Motor neuron (in vitro differentiated cells): ENCODE results near the gene BRCA1. TPM values are rescaled to one million over a fixed set of nuclear protein-coding genes. Genes with fewer than 3 reads are reported as not detected.
"Not testable (repeated sequence)": the region's sequence is repeated elsewhere in the genome, so short reads cannot be mapped to it uniquely, and the experiment has no call there.

Experiments
- ATAC-seq, 8 experiments: fragments of 200-7000 bp; cut with Tn5 transposase; replicated peaks in 6 of 8; 2 replicates each; pipeline ENCODE4 v1.8.0; 2021; ENCODE audit warnings: mild to moderate bottlenecking in 8 of 8, moderate library complexity in 8 of 8
- H3K27ac ChIP-seq, 2 donors: fragments of 250-450 bp; sonication (Bioruptor Pico); 2 replicates each; pipeline ENCODE4 v1.9.0; 2021; ENCODE audit warnings: antibody characterized with exemption in 2 of 2, mild to moderate bottlenecking in 2 of 2, moderate library complexity in 1 of 2
- H3K4me1 ChIP-seq, 2 donors: fragments of 250-450 bp; sonication (Bioruptor Pico); replicated peaks in 1 of 2; 2 replicates each; pipeline ENCODE4 v1.6.1; 2021; ENCODE audit warnings: antibody characterized with exemption in 2 of 2, mild to moderate bottlenecking in 2 of 2, moderate library complexity in 1 of 2
- H3K4me3 ChIP-seq, 5 donors: fragments of 250-450 bp; sonication (Bioruptor Pico); 2 replicates each; pipeline ENCODE4 v1.9.0; 2021; ENCODE audit warnings: antibody characterized with exemption in 5 of 5, mild to moderate bottlenecking in 5 of 5, moderate library complexity in 4 of 5
- WGBS, 10 experiments: fragments of 450-650 bp; shearing (Covaris generic); methylation state at CpG; one replicate each; pipeline ENCODE4 v1.0.0; 2022; 5-methylcytosine and 5-hydroxymethylcytosine counted together
- in situ Hi-C, 9 experiments: fragments of 400-800 bp; cut with MboI; loops; one replicate each; pipeline ENCODE4 v1.15.0; 2021; ENCODE audit warnings: low sequenced_read_pairs in 9 of 9, low pct_unique_long_range_greater_than_20kb in 2 of 9; ENCODE audit not compliant: unreplicated experiment in 9 of 9
- total RNA-seq, 8 experiments: library from RNA; unstranded; fragments of 300-600 nt; gene quantifications; 2 replicates each; pipeline versions ENCODE4 v1.2.3 to v1.2.4, GENCODE V29; 2022

BRCA1 gene
- total RNA-seq, 8 experiments from 2014 or later = 3.2 to 30.0 (median 6.9) TPM

DNA sequence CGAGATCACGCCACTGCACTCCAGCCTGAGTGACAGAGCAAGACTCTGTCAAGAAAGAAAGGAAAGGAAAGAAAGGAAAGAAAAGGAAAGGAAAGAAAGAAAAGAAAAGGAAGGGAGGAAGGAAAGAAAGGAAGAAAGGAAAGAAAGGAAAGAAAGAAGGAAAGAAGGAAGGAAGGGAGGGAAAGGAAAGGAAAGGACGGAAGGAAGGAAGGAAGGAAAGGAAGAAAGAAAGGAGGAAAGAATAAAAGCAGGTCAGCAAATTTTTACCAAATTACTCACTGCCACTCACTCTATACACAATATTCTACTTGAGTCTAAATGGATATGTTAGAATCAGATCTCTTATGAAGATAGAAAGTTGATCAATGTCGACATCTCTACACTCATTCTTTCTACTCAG lies 50.3 kb downstream of the BRCA1 start:
- WGBS, 10 experiments = 70 to 100% (median 93%) methylated on average over 2 to 4 of the region's 4 CpGs; no CpG with 5 or more reads in 1 of the 10 experiments
- no peak for ATAC-seq
- Histone ChIP-seq H3K27ac (no peak overlapping the region), H3K4me1 (no peaks in the 10 kb centered on the region), H3K4me3 (no peak overlapping the region)
- in situ Hi-C loops = no loop called here

DNA sequence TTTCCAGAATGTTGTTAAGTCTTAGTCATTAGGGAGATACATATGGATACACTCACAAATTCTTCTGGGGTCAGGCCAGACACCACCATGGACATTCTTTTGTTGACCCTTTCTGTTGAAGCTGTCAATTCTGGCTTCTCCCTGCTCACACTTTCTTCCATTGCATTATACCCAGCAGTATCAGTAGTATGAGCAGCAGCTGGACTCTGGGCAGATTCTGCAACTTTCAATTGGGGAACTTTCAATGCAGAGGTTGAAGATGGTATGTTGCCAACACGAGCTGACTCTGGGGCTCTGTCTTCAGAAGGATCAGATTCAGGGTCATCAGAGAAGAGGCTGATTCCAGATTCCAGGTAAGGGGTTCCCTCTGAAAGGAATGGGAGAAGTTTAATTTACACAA lies 54.3 kb downstream of the BRCA1 start:
- Histone ChIP-seq H3K4me1 (peaks cover 12 to 16% of the 10 kb centered on the region in 2 donors), H3K4me3 (no peak overlapping the region), H3K27ac (no peak overlapping the region)
- in situ Hi-C loops = no loop called here
- ATAC-seq = no peak
- 80 to 100% (median 100%) methylated on average over 1 of the region's 1 CpG; no CpG with 5 or more reads in 5 of the 10 experiments for WGBS, 10 experiments

DNA sequence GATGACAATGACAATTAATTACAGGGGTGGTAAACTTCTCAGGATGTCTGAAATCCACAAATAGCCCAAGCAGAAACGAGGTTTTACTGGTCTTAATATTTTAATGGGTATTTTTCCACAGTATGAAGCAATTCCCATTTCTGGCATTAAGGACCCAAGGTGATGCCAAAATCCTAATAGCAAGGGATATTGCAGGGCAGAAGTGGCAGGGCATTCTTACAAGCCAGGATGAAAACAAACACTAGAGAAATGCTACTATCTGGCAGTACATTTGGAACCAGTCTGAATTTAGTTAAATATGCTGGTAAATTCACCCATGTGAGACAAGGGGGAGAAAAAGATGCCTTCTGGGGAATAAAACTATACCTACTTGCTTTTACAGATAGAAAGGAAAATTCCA lies 54.9 kb downstream of the BRCA1 start:
- in situ Hi-C loops = no loop called here
- no peak for ATAC-seq
- Histone ChIP-seq H3K4me1 (peaks cover 12 to 16% of the 10 kb centered on the region in 2 donors), H3K4me3 (no peak overlapping the region), H3K27ac (no peak overlapping the region)
- WGBS, 10 experiments = 20 to 100% (median 80%) methylated on average over 1 of the region's 1 CpG; no CpG with 5 or more reads in 3 of the 10 experiments

DNA sequence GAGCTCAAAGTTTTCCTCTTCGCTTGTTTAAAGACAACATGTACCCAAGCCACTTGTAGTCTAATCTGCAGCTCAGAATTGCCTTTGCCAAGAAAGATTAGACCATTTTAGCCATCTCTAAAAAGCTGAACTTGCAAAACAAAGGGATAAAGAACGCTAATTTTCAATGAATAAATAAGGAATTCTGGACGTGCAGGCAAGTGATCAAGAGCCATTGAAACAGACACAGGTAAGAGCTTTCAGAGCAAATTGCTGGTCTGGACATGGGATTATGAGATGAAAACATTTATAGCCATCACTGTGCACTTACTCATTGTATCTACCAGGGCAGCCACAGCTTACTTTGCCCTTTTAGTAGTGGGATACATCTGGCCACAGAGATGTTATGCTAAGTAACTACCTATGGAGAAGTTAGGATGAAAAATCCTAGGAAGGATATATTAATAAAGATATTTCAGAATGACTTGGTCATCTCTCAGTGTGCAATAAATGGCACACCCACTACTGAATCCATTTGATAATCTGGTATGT lies 55.7 kb downstream of the BRCA1 start:
- WGBS, 10 experiments = 0 to 100% (median 69%) methylated on average over 1 to 3 of the region's 3 CpGs; no CpG with 5 or more reads in 1 of the 10 experiments
- H3K4me3 ChIP-seq = no peak overlapping the region
- in situ Hi-C loops = no loop called here
- peak in 4 of 8 experiments; percentile 19 to 31 (median 26) for ATAC-seq
- no peak overlapping the region for H3K27ac ChIP-seq
- H3K4me1 ChIP-seq = peaks cover 12 to 16% of the 10 kb centered on the region in 2 donors

DNA sequence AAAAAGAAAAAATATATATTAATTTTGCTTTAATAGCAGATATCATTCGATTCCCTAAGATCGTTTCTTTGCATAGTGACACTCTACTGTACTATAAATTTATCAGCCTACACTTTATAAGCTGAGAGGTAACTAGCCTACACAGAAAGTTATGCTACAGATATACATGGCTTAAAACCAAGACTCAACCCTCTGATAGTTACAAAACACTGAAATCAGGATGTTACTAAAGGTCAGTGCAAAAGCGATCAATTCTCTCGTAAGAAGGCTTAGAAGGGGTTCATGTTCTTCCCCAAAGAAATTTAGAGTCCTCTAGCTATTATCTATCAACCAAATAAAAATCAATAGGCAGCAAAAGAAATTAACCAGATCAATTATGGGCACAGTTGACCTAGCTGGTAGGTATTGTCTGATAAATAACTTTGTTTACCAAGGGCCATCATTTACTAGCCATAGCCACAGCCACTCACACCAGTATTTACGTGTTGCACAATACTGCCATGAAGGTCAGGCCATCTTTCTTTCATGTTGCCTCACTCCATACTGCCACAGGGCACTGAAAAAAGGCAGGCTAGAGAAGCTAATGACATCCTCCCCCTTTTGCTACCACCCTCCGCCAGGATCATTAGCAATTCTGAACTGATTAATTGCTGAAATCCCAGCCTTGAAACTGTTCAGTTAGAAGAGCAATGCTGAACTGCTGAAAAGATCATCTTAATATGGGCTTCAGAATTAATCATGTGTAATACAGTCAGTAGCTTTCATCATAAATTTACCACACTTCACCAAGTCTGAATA lies 56.4 kb downstream of the BRCA1 start:
- Histone ChIP-seq H3K4me1 (peaks cover 12 to 16% of the 10 kb centered on the region in 2 donors), H3K4me3 (no peak overlapping the region), H3K27ac (peak overlapping the region; percentile 8 to 15)
- peak; percentile 57 to 98 (median 94) for ATAC-seq
- in situ Hi-C loops = no loop called here
- WGBS, 10 experiments = 48 to 100% (median 75%) methylated on average over 1 to 6 of the region's 6 CpGs

DNA sequence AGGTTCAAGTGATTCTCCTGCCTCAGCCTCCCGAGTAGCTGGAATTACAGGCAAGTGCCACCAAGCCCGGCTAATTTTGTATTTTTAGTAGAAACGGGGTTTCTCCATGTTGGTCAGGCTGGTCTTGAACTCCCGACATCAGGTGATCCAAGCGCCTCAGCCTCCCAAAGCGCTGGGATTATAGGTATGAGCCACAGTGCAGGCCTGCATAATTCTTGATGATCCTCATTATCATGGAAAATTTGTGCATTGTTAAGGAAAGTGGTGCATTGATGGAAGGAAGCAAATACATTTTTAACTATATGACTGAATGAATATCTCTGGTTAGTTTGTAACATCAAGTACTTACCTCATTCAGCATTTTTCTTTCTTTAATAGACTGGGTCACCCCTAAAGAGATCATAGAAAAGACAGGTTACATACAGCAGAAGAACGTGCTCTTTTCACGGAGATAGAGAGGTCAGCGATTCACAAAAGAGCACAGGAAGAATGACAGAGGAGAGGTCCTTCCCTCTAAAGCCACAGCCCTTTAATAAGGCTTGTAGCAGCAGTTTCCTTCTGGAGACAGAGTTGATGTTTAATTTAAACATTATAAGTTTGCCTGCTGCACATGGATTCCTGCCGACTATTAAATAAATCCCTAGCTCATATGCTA lies 62.1 kb downstream of the BRCA1 start:
- Histone ChIP-seq H3K4me1 (peaks cover 0 to 3% of the 10 kb centered on the region in 2 donors), H3K27ac (no peak overlapping the region), H3K4me3 (no peak overlapping the region)
- whole genome bisulfite sequencing, 10 experiments = 49 to 100% (median 82%) methylated on average over 1 to 10 of the region's 10 CpGs; no CpG with 5 or more reads in 2 of the 10 experiments
- ATAC-seq = no peak
- in situ Hi-C loops = no loop called here

DNA sequence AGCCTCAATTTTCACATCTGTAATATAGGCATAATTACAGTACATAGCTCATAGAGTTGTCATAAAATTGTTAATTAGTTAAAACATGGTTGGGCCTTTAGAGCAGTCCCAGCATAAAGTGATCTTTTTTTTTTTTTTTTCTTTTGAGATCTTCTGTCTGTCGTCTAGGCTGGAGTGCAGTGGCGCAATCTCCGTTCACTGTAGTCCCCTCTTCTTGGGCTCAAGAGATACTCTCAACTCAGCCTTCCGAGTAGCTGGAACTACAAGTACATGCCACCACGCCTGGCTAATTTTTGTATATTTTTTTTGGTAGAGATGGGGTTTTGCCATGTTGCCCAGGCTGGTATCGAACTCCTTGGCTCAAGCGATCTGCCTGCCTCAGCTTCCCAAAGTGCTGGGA lies 69.1 kb downstream of the BRCA1 start:
- H3K27ac ChIP-seq = no peak overlapping the region
- no peaks in the 10 kb centered on the region for H3K4me1 ChIP-seq
- 93 to 100% (median 100%) methylated on average over 1 to 7 of the region's 7 CpGs; no CpG with 5 or more reads in 1 of the 10 experiments for WGBS, 10 experiments
- in situ Hi-C loops = no loop called here
- no peak for ATAC-seq
- no peak overlapping the region for H3K4me3 ChIP-seq

DNA sequence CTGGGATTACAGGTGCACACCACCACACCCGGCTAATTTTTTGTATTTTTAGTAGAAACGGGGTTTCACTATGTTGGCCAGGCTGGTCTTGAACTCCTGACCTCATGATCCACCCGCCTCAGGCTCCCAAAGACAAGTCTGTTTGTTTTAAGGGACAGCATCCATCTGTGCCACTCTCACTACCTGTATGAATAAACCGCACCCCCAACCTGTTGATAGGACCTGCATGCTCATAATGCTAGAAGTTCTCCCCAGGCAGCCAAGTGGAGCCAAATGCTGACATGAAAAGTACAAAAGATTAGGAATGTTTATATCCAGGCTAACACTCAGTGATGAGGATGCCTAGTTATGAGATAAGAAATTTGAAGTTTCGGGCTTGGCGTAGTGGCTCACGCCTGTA lies 72.2 kb downstream of the BRCA1 start:
- H3K4me3 ChIP-seq, in situ Hi-C loops, H3K27ac ChIP-seq, H3K4me1 ChIP-seq, ATAC-seq: not testable (repeated sequence)
- WGBS, 10 experiments = 80 to 100% (median 97%) methylated on average over 1 to 4 of the region's 7 CpGs; no CpG with 5 or more reads in 6 of the 10 experiments

DNA sequence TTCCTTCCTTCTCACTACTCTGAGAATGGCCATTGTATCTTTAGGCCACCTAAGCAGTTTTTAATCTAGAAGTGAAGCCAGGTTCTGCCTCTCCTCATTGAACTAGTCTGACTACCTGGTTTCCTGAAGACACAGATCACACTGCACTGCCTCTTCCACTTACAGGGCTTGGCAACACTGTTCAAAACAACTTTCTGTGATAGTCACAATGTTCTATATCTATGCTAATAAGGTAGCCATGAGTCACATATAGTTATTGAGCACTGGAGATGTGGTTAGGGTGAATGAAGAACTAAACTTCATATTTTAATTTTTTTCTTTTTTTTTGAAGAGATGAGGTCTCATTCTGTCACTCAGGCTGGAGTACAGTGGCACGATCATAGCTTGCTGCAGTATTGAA lies 73.2 kb downstream of the BRCA1 start:
- ATAC-seq = peak in 2 of 8 experiments; percentile 35 to 74
- H3K4me1 ChIP-seq = no peaks in the 10 kb centered on the region
- WGBS, 10 experiments = 80 to 100% (median 100%) methylated on average over 1 of the region's 1 CpG; no CpG with 5 or more reads in 5 of the 10 experiments
- no peak overlapping the region for H3K27ac ChIP-seq
- H3K4me3 ChIP-seq = no peak overlapping the region
- in situ Hi-C loops = no loop called here

DNA sequence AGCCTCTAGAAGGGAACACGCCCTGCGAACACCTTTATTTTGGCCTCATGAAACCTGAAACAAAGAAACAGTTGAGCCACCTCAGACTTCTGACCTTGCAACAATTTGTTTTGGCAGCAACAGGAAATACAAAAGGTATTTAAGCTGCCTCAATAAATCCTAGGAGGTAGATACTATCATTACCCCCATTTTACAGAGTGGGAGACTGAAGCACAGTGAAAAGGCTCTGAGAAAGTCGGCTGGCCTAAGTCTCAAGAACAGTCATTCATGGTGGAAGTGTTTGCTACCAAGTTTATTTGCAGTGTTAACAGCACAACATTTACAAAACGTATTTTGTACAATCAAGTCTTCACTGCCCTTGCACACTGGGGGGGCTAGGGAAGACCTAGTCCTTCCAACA lies 81.1 kb downstream of the BRCA1 start:
- Histone ChIP-seq H3K4me3 (no peak overlapping the region), H3K4me1 (peaks cover 31 to 32% of the 10 kb centered on the region in 2 donors), H3K27ac (no peak overlapping the region)
- no peak for ATAC-seq
- in situ Hi-C loops = no loop called here
- 50 to 97% (median 94%) methylated on average over 1 to 4 of the region's 4 CpGs; no CpG with 5 or more reads in 1 of the 10 experiments for WGBS, 10 experiments

DNA sequence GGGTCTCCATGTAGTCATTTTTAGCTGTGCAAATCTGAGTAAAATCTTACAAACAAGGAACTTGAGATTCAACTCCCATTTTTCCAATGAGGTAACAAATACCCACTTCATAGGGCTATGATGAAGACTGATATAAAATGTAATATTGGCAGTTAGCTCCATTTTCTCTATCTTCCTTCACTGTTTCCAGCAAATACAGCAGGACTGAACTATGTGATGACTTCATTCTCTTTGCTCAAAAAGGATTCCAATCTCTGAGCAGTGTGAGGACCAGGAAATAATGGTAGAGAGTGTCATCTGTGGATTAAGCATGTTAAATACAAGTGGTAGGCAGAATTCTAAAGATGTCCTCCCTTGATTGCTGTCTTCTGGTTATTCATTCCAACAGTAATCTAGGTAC lies 81.9 kb downstream of the BRCA1 start:
- Histone ChIP-seq H3K4me3 (no peak overlapping the region), H3K4me1 (peaks cover 32% of the 10 kb centered on the region in 2 donors), H3K27ac (no peak overlapping the region)
- peak in 1 of 8 experiments; percentile 62 for ATAC-seq
- in situ Hi-C loops = no loop called here

DNA sequence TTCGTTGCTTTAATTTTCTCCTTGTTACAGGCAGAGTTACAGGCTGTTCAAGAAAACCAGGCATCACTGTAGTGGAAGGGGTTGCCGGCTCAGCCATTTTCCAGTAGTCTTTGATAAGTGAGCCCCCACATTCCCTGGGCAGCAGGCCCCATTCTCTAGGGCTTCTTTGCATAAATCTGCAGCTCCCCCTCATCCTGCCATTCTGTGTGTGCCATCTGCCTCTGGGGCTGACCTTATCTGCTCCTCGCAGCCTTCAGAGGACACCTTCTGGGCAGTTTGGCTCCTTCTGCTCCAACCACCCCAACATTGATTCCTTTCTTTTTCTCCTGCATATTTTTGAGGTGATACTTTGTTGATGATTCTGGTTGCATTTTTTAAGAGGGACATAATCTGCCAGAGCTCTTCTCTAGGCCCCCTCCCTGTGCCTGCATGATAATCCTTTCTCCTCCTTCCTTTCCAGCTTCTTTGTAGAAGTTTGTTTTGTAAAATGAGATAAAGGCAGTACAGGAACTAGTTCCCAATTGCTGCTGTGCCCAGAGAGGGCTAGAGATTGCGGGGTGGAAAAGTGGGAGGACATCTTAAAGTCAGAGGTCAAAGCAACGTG lies 83.0 kb downstream of the BRCA1 start:
- in situ Hi-C loops = no loop called here
- WGBS, 10 experiments = 20 to 100% (median 50%) methylated on average over 1 to 5 of the region's 5 CpGs; no CpG with 5 or more reads in 1 of the 10 experiments
- H3K4me3 ChIP-seq = no peak overlapping the region
- H3K4me1 ChIP-seq = peaks cover 44% of the 10 kb centered on the region in 2 donors
- ATAC-seq = peak in 1 of 8 experiments; percentile 14
- no peak overlapping the region for H3K27ac ChIP-seq

DNA sequence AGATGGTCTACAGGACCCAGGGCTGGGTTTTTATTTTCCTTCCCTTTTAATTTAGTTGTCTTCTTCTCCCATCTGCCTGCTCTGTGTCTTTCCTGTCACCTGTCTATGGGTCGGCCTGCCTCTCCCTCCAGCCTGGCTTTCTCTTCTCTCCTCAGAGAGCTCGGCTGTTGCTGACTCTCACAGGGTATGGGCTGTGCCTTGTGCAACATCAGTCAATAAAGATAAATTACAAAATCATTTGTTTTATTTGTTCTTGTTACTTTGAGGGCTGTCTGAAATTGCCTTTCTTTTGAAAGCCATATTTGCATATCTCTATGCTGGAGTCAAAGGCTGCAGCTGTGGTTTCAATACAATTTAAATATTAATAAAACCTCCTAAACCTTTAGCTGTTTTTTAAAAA lies 84.5 kb downstream of the BRCA1 start:
- 0 to 80% (median 23%) methylated on average over 1 to 2 of the region's 2 CpGs; no CpG with 5 or more reads in 2 of the 10 experiments for WGBS, 10 experiments
- in situ Hi-C loops = no loop called here
- Histone ChIP-seq H3K4me1 (peaks cover 53 to 57% of the 10 kb centered on the region in 2 donors), H3K27ac (peak overlapping the region in 1 of 2 donors; percentile 46), H3K4me3 (no peak overlapping the region)
- peak in 5 of 8 experiments; percentile 7 to 59 (median 56) for ATAC-seq
